T-cell (primary cell): ENCODE data around the gene RRP15. TPM values are rescaled to one million over a fixed set of nuclear protein-coding genes. Genes with fewer than 3 reads are reported as not detected.

ENCODE experiments used
- ATAC-seq, 4 experiments: fragments of 200-7000 bp in 3 of 4; fragments of 150-1000 bp in 1 of 4; cut with Tn5 transposase; replicated peaks in 1 of 4; 1 replicate in 3 of 4; 2 replicates in 1 of 4; pipeline ENCODE4 v1.10.0; 2021; ENCODE audit warnings: moderate library complexity in 3 of 4, mild to moderate bottlenecking in 2 of 4, moderate number of reproducible peaks in 1 of 4
- CTCF ChIA-PET, 2 donors: fragments of 300-600 bp; sonication (Branson Sonifier 250); formaldehyde crosslinking; loops; one replicate each; lab custom pipeline; 2022; ENCODE audit warnings: antibody characterized with exemption in 2 of 2; lab: Charles Lee
- POLR2A ChIA-PET, 2 donors: fragments of 300-600 bp; sonication (Branson Sonifier 250); formaldehyde crosslinking; loops; one replicate each; lab custom pipeline; 2022; ENCODE audit warnings: antibody characterized with exemption in 2 of 2; lab: Charles Lee
- DNase-seq, 35 experiments: peaks; one replicate each; pipeline versions ENCODE4 v3.0.0 to v3.0.0-alpha.2; 2013 to 2023
- H3K27ac ChIP-seq: one replicate; pipeline ENCODE4 v1.5.1; 2013; ENCODE audit warnings: low read length
- H3K27me3 ChIP-seq, 2 experiments: replicated peaks in 1 of 2; 1 replicate in 1 of 2; 2 replicates in 1 of 2; pipeline versions ENCODE4 v1.6.1 to v1.7.0; 2013; ENCODE audit warnings: low read length in 1 of 2, mixed read lengths in 1 of 2; ENCODE audit not compliant: control insufficient read depth in 2 of 2, insufficient read depth in 2 of 2; ENCODE audit errors: extremely low read depth in 1 of 2
- H3K36me3 ChIP-seq, 2 donors: 1 replicate in 1 of 2; 2 replicates in 1 of 2; pipeline versions ENCODE4 v1.6.1 to v1.7.0; 2013; ENCODE audit warnings: low read length in 1 of 2; ENCODE audit not compliant: control insufficient read depth in 2 of 2, insufficient read depth in 1 of 2; ENCODE audit errors: extremely low read depth in 1 of 2
- H3K4me1 ChIP-seq, 2 experiments: 1 replicate in 1 of 2; 2 replicates in 1 of 2; pipeline versions ENCODE4 v1.6.1 to v1.7.0; 2013; ENCODE audit warnings: low read length in 2 of 2, mixed read lengths in 1 of 2; ENCODE audit not compliant: insufficient read depth in 2 of 2, control insufficient read depth in 1 of 2; ENCODE audit errors: extremely low read depth in 1 of 2
- H3K4me3 ChIP-seq, 2 donors: 1 replicate in 1 of 2; 2 replicates in 1 of 2; pipeline versions ENCODE4 v1.5.1 to v1.7.0; 2013; ENCODE audit warnings: mild to moderate bottlenecking in 2 of 2, low read length in 1 of 2, moderate library complexity in 1 of 2; ENCODE audit not compliant: control insufficient read depth in 1 of 2; ENCODE audit errors: extremely low read depth in 1 of 2
- H3K9me3 ChIP-seq: 2 replicates; pipeline ENCODE4 v1.7.0; 2013
- H3K27ac Mint-ChIP-seq, 2 donors: one replicate each; pipeline ENCODE4 v1.8.0; 2020 to 2021; ENCODE audit warnings: mild to moderate bottlenecking in 2 of 2, mixed read lengths in 2 of 2
- H3K27me3 Mint-ChIP-seq, 2 donors: one replicate each; pipeline ENCODE4 v1.8.0; 2021 to 2022; ENCODE audit warnings: mixed read lengths in 2 of 2
- H3K36me3 Mint-ChIP-seq: one replicate; pipeline ENCODE4 v1.8.0; 2021; ENCODE audit warnings: mixed read lengths
- H3K4me1 Mint-ChIP-seq, 3 donors: one replicate each; pipeline ENCODE4 v1.8.0; 2020 to 2022; ENCODE audit warnings: mixed read lengths in 3 of 3, mild to moderate bottlenecking in 1 of 3
- H3K4me3 Mint-ChIP-seq, 3 donors: one replicate each; pipeline ENCODE4 v1.8.0; 2020 to 2022; ENCODE audit warnings: mild to moderate bottlenecking in 3 of 3, mixed read lengths in 3 of 3, moderate library complexity in 3 of 3
- H3K9me3 Mint-ChIP-seq, 3 donors: one replicate each; pipeline ENCODE4 v1.8.0; 2020 to 2022; ENCODE audit warnings: mixed read lengths in 3 of 3
- WGBS: methylation state at CpG from one replicate; pipeline ENCODE4 v1.1.5; 2013; ENCODE audit warnings: missing lambda C conversion rate; ENCODE audit not compliant: insufficient coverage; 5-methylcytosine and 5-hydroxymethylcytosine counted together
- total RNA-seq, 35 experiments: library from RNA in 6 of 35; stranded (reverse) in 6 of 35; fragments of 120-200 nt in 1 of 35; gene quantifications; one replicate each; pipeline versions ENCODE4 v1.2.1 to v1.2.4 and lab custom pipeline; 2013 to 2026

Gene RRP15
- total RNA-seq, 5 donors from 2014 or later (not counting 1 experiment from before 2014, with no cell fraction given), result 11.7 to 20.9 (median 17.0) TPM

- Mint-ChIP-seq H3K27me3 (no peaks in the 10 kb centered on the region), H3K4me1 (no peaks in the 10 kb centered on the region), H3K36me3 (no peaks in the 10 kb centered on the region), H3K4me3 (no peak overlapping the region), H3K27ac (no peak overlapping the region), H3K9me3 (no peaks in the 10 kb centered on the region)
- ChIA-PET POLR2A (no interaction called here), CTCF (no interaction called here)
- Histone ChIP-seq H3K27me3 (no peaks in the 10 kb centered on the region), H3K9me3 (no peaks in the 10 kb centered on the region), H3K36me3 (no peaks in the 10 kb centered on the region), H3K4me3 (no peak overlapping the region), H3K27ac (no peak overlapping the region), H3K4me1 (no peaks in the 10 kb centered on the region)
- WGBS, result 94% methylated on average over 3 of the region's 15 CpGs
- no peak for DNase-seq
- no peak for ATAC-seq
Observed at GRCh38 chr1:218365226-218365999, 80.3 kb downstream of the RRP15 start.

GRCh38 chr1:218366322-218367052 lies 81.4 kb downstream of the RRP15 start:
- Mint-ChIP-seq H3K36me3 (no peaks in the 10 kb centered on the region), H3K4me1 (no peaks in the 10 kb centered on the region), H3K9me3 (no peaks in the 10 kb centered on the region), H3K27me3 (no peaks in the 10 kb centered on the region), H3K4me3 (no peak overlapping the region), H3K27ac (no peak overlapping the region)
- Histone ChIP-seq H3K27me3 (no peaks in the 10 kb centered on the region), H3K4me3 (no peak overlapping the region), H3K36me3 (no peaks in the 10 kb centered on the region), H3K4me1 (no peaks in the 10 kb centered on the region), H3K27ac (no peak overlapping the region), H3K9me3 (no peaks in the 10 kb centered on the region)
- WGBS, result 100% methylated on average over 2 of the region's 5 CpGs
- ChIA-PET POLR2A (no interaction called here), CTCF (no interaction called here)
- DNase-seq (no peak), ATAC-seq (no peak)

- Mint-ChIP-seq H3K27me3 (no peaks in the 10 kb centered on the region), H3K36me3 (no peaks in the 10 kb centered on the region), H3K27ac (no peak overlapping the region), H3K4me1 (no peaks in the 10 kb centered on the region), H3K9me3 (no peaks in the 10 kb centered on the region), H3K4me3 (no peak overlapping the region)
- DNase-seq, result no peak
- Histone ChIP-seq H3K27ac (no peak overlapping the region), H3K4me1 (no peaks in the 10 kb centered on the region), H3K27me3 (no peaks in the 10 kb centered on the region), H3K36me3 (no peaks in the 10 kb centered on the region), H3K4me3 (no peak overlapping the region), H3K9me3 (no peaks in the 10 kb centered on the region)
- POLR2A ChIA-PET, result no interaction called here
- WGBS, result no CpG with 5 or more reads among the region's 4 CpGs
- CTCF ChIA-PET, result no interaction called here
- no peak for ATAC-seq
Observed at GRCh38 chr1:218367118-218367517, 82.0 kb downstream of the RRP15 start.

DNA sequence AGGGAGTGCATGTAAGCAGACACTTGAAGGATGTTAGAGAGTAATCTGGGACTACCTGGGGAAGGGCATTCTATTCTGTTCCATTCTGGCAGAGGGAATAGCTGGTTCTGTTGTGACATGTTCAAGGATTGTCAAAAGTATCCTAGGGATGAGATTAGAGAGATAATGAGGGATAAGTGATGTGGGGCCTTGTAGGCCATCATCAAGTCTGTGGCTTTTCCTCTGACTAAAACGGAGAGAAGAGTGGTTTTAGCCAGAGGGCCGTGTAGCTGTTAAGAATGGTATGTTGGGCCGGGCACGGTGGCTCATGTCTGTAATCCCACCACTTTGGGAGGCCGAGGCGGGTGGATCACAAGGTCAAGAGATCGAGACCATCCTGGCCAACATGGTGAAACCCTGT lies 83.6 kb downstream of the RRP15 start:
- ATAC-seq, result no peak
- CTCF ChIA-PET, result no interaction called here

GRCh38 chr1:218369688-218370511 lies 84.8 kb downstream of the RRP15 start:
- no peaks in the 10 kb centered on the region for H3K4me1 Mint-ChIP-seq
- ChIA-PET POLR2A (no interaction called here), CTCF (no interaction called here)
- no peak overlapping the region for H3K4me3 ChIP-seq
- H3K36me3 ChIP-seq, result no peaks in the 10 kb centered on the region
- H3K4me3 Mint-ChIP-seq, result no peak overlapping the region
- no peaks in the 10 kb centered on the region for H3K36me3 Mint-ChIP-seq
- 100% methylated on average over 1 of the region's 2 CpGs for WGBS
- ATAC-seq (no peak), DNase-seq (no peak)
- no peaks in the 10 kb centered on the region for H3K9me3 ChIP-seq
- peaks cover 0 to 11% of the 10 kb centered on the region in 2 donors for H3K27me3 Mint-ChIP-seq
- no peaks in the 10 kb centered on the region for H3K27me3 ChIP-seq
- H3K9me3 Mint-ChIP-seq, result no peaks in the 10 kb centered on the region
- no peaks in the 10 kb centered on the region for H3K4me1 ChIP-seq
- no peak overlapping the region for H3K27ac ChIP-seq
- H3K27ac Mint-ChIP-seq, result no peak overlapping the region

More for the DNA sequence above, 83.6 kb downstream of the RRP15 start:
- Mint-ChIP-seq H3K27ac (no peak overlapping the region), H3K9me3 (no peaks in the 10 kb centered on the region), H3K4me1 (no peaks in the 10 kb centered on the region), H3K36me3 (no peaks in the 10 kb centered on the region), H3K4me3 (no peak overlapping the region), H3K27me3 (peaks cover 0 to 9% of the 10 kb centered on the region in 2 donors)
- H3K9me3 ChIP-seq, result no peaks in the 10 kb centered on the region
- no peak for DNase-seq
- H3K27ac ChIP-seq, result no peak overlapping the region
- no peak overlapping the region for H3K4me3 ChIP-seq
- POLR2A ChIA-PET, result interaction anchor here in 1 of 2 donors (0.6 kb wide), 1 partner anchor 11 kb away, joined by 4 read pairs; no protein-coding TSS in a partner anchor
- 80% methylated on average over 1 of the region's 7 CpGs for WGBS
- no peaks in the 10 kb centered on the region for H3K27me3 ChIP-seq
- H3K4me1 ChIP-seq, result no peaks in the 10 kb centered on the region
- no peaks in the 10 kb centered on the region for H3K36me3 ChIP-seq
